IMR-90 (cell line): ENCODE data around the gene AVPI1. TPM values are rescaled to one million over a fixed set of nuclear protein-coding genes. Genes with fewer than 3 reads are reported as not detected.

Source experiments
- ATAC-seq: fragments of 200-7000 bp; cut with Tn5 transposase; 2 replicates; pipeline ENCODE4 v1.9.1; 2020; ENCODE audit warnings: low read depth, mild to moderate bottlenecking, moderate library complexity
- BruUV-seq: library from RNA; stranded (reverse); fragments of 400-500 nt; replicated peaks from 2 replicates; lab custom pipeline; 2021; lab: Mats Ljungman, UMichigan
- CTCF ChIA-PET: fragments of 300-600 bp; formaldehyde crosslinking; extraction: SDS; loops from one replicate; lab custom pipeline; 2021; ENCODE audit warnings: antibody characterized with exemption; lab: Yijun Ruan, JAX
- POLR2A ChIA-PET: fragments of 300-600 bp; sonication (Branson Sonifier 250); formaldehyde crosslinking; loops from one replicate; lab custom pipeline; 2022; ENCODE audit warnings: antibody characterized with exemption; ENCODE audit not compliant: unreplicated experiment; lab: Charles Lee
- DNase-seq: peaks from one replicate; pipeline ENCODE4 v3.0.0; 2013
- H2AFZ ChIP-seq: replicated peaks from 2 replicates; pipeline ENCODE3; 2013; ENCODE audit warnings: low read length, mild to moderate bottlenecking; ENCODE audit not compliant: poor library complexity
- H2AK5ac ChIP-seq: 2 replicates; pipeline ENCODE4 v1.6.1; 2013; ENCODE audit warnings: low read depth, low read length, inconsistent platforms
- H2AK9ac ChIP-seq: replicated peaks from 2 replicates; pipeline ENCODE3; 2013; ENCODE audit warnings: mild to moderate bottlenecking, low read depth, low read length, moderate library complexity; ENCODE audit not compliant: poor library complexity
- H2BK120ac ChIP-seq: 2 replicates; pipeline ENCODE4 v1.6.1; 2013; ENCODE audit warnings: low read depth, low read length, inconsistent platforms
- H2BK15ac ChIP-seq: 3 replicates; pipeline ENCODE4 v1.6.1; 2013; ENCODE audit warnings: low read depth, low read length, inconsistent platforms
- H2BK20ac ChIP-seq: 2 replicates; pipeline ENCODE4 v1.6.1; 2013; ENCODE audit warnings: low read depth, mild to moderate bottlenecking, inconsistent platforms, low read length, moderate library complexity
- H2BK5ac ChIP-seq: 2 replicates; pipeline ENCODE4 v1.6.1; 2013; ENCODE audit warnings: mild to moderate bottlenecking, low read depth, low read length, inconsistent platforms; ENCODE audit not compliant: poor library complexity, severe bottlenecking
- H3K14ac ChIP-seq: replicated peaks from 2 replicates; pipeline ENCODE4 v1.6.1; 2013; ENCODE audit warnings: low read depth, low read length, inconsistent platforms
- H3K18ac ChIP-seq: 2 replicates; pipeline ENCODE4 v1.6.1; 2013; ENCODE audit warnings: low read depth, low read length, control low read depth
- H3K23ac ChIP-seq: 2 replicates; pipeline ENCODE4 v1.6.1; 2013; ENCODE audit warnings: low read depth, low read length, inconsistent platforms
- H3K27ac ChIP-seq: 2 replicates; pipeline ENCODE4 v1.5.1; 2013; ENCODE audit warnings: mild to moderate bottlenecking, control low read depth, low read length; ENCODE audit not compliant: insufficient read depth
- H3K27me3 ChIP-seq: 2 replicates; pipeline ENCODE4 v1.6.1; 2013; ENCODE audit warnings: low read length; ENCODE audit not compliant: control insufficient read depth, insufficient read depth
- H3K36me3 ChIP-seq: 2 replicates; pipeline ENCODE4 v1.6.1; 2013; ENCODE audit warnings: low read length, mixed read lengths; ENCODE audit not compliant: control insufficient read depth, insufficient read depth
- H3K4ac ChIP-seq: 2 replicates; pipeline ENCODE4 v1.6.1; 2013; ENCODE audit warnings: low read depth, low read length, inconsistent platforms
- H3K4me1 ChIP-seq: 2 replicates; pipeline ENCODE4 v1.6.1; 2013; ENCODE audit warnings: low read length, mixed read lengths; ENCODE audit not compliant: control insufficient read depth, insufficient read depth
- H3K4me2 ChIP-seq: 2 replicates; pipeline ENCODE4 v1.6.1; 2013; ENCODE audit warnings: low read depth, mild to moderate bottlenecking, control low read depth, low read length, moderate library complexity
- H3K4me3 ChIP-seq: 2 replicates; pipeline ENCODE4 v1.5.1; 2013; ENCODE audit warnings: low read depth, mild to moderate bottlenecking, control low read depth, low read length, moderate library complexity; ENCODE audit not compliant: insufficient read depth
- H3K56ac ChIP-seq: 2 replicates; pipeline ENCODE4 v1.6.1; 2013; ENCODE audit warnings: low read length, inconsistent platforms; ENCODE audit not compliant: insufficient read depth; ENCODE audit errors: extremely low read depth
- H3K79me1 ChIP-seq, 2 experiments: 2 replicates each; pipeline ENCODE4 v1.6.1; 2013; ENCODE audit warnings: low read length in 2 of 2, inconsistent platforms in 1 of 2, low read depth in 1 of 2
- H3K9ac ChIP-seq: 2 replicates; pipeline ENCODE4 v1.6.1; 2013; ENCODE audit warnings: low read depth, low read length, control low read depth
- H3K9me1 ChIP-seq: 2 replicates; pipeline ENCODE4 v1.6.1; 2013; ENCODE audit warnings: low read length, inconsistent platforms; ENCODE audit not compliant: insufficient read depth
- H3K9me3 ChIP-seq: 2 replicates; pipeline ENCODE4 v1.6.1; 2013; ENCODE audit warnings: low read length; ENCODE audit not compliant: control insufficient read depth, insufficient read depth
- H4K20me1 ChIP-seq: 2 replicates; pipeline ENCODE4 v1.6.1; 2013; ENCODE audit warnings: low read length, inconsistent platforms; ENCODE audit not compliant: insufficient read depth
- H4K5ac ChIP-seq: 2 replicates; pipeline ENCODE4 v1.6.1; 2013; ENCODE audit warnings: mild to moderate bottlenecking, low read depth, low read length, control low read depth
- H4K8ac ChIP-seq, 2 experiments: 2 replicates each; pipeline ENCODE4 v1.6.1; 2013; ENCODE audit warnings: low read depth in 2 of 2, low read length in 2 of 2, control low read depth in 1 of 2, inconsistent platforms in 1 of 2
- H4K91ac ChIP-seq: 2 replicates; pipeline ENCODE4 v1.6.1; 2013; ENCODE audit warnings: low read depth, low read length, inconsistent platforms; ENCODE audit not compliant: insufficient read depth
- BHLHE40 ChIP-seq: fragments of 150-350 bp; IDR thresholded peaks from 2 replicates; pipeline ENCODE4 v1.6.1; 2016; ENCODE audit warnings: mild to moderate bottlenecking, low read depth, low read length
- MXI1 ChIP-seq: IDR thresholded peaks from 2 replicates; pipeline ENCODE4 v1.6.1; 2012; ENCODE audit warnings: low read depth, mild to moderate bottlenecking, low read length, moderate library complexity, borderline replicate concordance
- NFE2L2 ChIP-seq: fragments of 150-350 bp; IDR thresholded peaks from 2 replicates; pipeline ENCODE4 v1.6.1; 2016; ENCODE audit warnings: low read depth, mild to moderate bottlenecking, low read length
- POLR2A ChIP-seq: IDR thresholded peaks from 2 replicates; pipeline ENCODE4 v1.6.1; 2012; ENCODE audit warnings: mild to moderate bottlenecking, low read depth, low read length
- RAD21 ChIP-seq: IDR thresholded peaks from 2 replicates; pipeline ENCODE4 v1.6.1; 2012; ENCODE audit warnings: low read length, improper control_type of control experiment
- RCOR1 ChIP-seq: IDR thresholded peaks from 2 replicates; pipeline ENCODE4 v1.6.1; 2012; ENCODE audit warnings: mild to moderate bottlenecking, low read length, improper control_type of control experiment; ENCODE audit not compliant: insufficient replicate concordance
- RFX5 ChIP-seq: IDR thresholded peaks from 2 replicates; pipeline ENCODE4 v1.8.0; 2012; ENCODE audit warnings: low read depth, mild to moderate bottlenecking, low read length, moderate library complexity
- SMC3 ChIP-seq: fragments of 150-350 bp; IDR thresholded peaks from 2 replicates; pipeline ENCODE4 v1.6.1; 2016; ENCODE audit warnings: low read depth, mild to moderate bottlenecking, antibody characterized with exemption, low read length, moderate library complexity
- WGBS, 2 experiments: methylation state at CpG; one replicate each; pipeline versions ENCODE4 v1.1.5 to v1.1.7; 2013; ENCODE audit warnings: missing lambda C conversion rate in 2 of 2; ENCODE audit not compliant: insufficient read length in 1 of 2; ENCODE audit errors: extremely low coverage in 2 of 2; 5-methylcytosine and 5-hydroxymethylcytosine counted together
- dilution Hi-C: fragments of 300-500 bp; cut with HindIII; formaldehyde crosslinking; loops from one replicate; pipeline ENCODE4 v1.14.3; 2018; ENCODE audit warnings: low sequenced_read_pairs; ENCODE audit not compliant: unreplicated experiment
- in situ Hi-C: fragments of 300-500 bp; cut with MboI; formaldehyde crosslinking; loops from 3 replicates; pipeline ENCODE4 v1.14.3; 2019; ENCODE audit warnings: low sequenced_read_pairs, inconsistent platforms, mixed read lengths
- intact Hi-C: fragments of 100-400 bp; cut with micrococcal nuclease; formaldehyde crosslinking; loops from 2 replicates; pipeline ENCODE4 v1.10.0; 2022
- polyA plus RNA-seq, 3 experiments: library from polyadenylated mRNA; depleted of rRNA; stranded (reverse); fragments of >200 nt; gene quantifications; 2 replicates each; pipeline ENCODE4 v1.2.3, GENCODE V29; 2012; ENCODE audit warnings: low replicate concordance in 1 of 3
- total RNA-seq: library from RNA; depleted of rRNA; stranded (reverse); fragments of >200 nt; gene quantifications from 2 replicates; pipeline ENCODE4 v1.2.3, GENCODE V29; 2012
- TF ChIP-seq, protein P1 (sequence below): conservative IDR thresholded peaks from 2 replicates; pipeline ENCODE4 v1.5.1; 2012; ENCODE audit warnings: mild to moderate bottlenecking, low read depth, low read length, improper control_type of control experiment
- TF ChIP-seq, protein P2 (sequence below): fragments of 150-350 bp; IDR thresholded peaks from 2 replicates; pipeline ENCODE4 v1.6.1; 2016; ENCODE audit warnings: low read depth, mild to moderate bottlenecking, low read length, moderate library complexity, borderline replicate concordance

The AVPI1 gene
- total and polyA plus RNA-seq, 2 of the 4 experiments (the other 2 are of a cell fraction), result 26.7 to 29.8 TPM

DNA sequence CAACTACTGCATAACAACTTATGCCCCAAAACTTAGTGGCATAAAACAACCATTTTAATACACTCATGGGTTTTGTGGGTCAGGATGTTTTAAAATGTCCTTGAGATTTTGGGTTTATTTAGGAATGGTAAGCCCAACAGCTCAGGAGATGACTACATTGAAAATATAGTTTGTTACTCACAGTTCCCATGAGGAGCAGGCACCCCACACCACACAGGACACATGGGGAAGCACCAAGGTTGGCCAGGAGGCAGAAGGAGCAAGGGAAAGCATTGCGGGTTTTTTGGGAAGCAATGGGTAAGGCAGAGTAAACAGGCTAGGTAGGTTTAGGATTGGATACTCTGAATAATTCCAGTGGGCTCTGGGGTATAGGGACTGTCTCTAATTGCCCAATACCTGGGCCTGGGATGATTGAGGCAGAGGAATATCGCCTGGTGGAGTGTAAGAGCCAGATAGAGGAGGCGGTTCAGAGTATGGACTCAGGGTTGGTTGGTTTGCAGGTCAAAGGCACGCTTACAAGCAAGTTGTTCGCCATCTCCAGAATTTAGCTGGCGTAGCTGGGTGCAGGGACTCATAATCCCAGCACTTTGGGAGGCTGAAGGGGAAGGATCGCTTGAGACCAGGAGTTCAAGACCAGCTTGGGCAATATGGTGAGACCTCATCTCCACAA lies 16.5 kb upstream of the AVPI1 start:
- 93% methylated on average over 2 of the region's 7 CpGs; no CpG with 5 or more reads in 1 of the 2 experiments for WGBS, 2 experiments
- Histone ChIP-seq H3K4me1 (no peaks in the 10 kb centered on the region; the same call in 1 of the 2 replicates), H3K79me1 (no peaks in the 10 kb centered on the region), H4K20me1 (no peaks in the 10 kb centered on the region), H4K8ac (no peak overlapping the region), H2BK120ac (no peak overlapping the region), H3K9me3 (no peaks in the 10 kb centered on the region), H3K14ac (no peak overlapping the region), H3K18ac (no peak overlapping the region), H2BK5ac (no peak overlapping the region), H3K27me3 (no peaks in the 10 kb centered on the region), H2AK5ac (no peak overlapping the region), H2AFZ (no peak overlapping the region), H3K36me3 (no peaks in the 10 kb centered on the region), H4K5ac (no peak overlapping the region), H3K4ac (no peak overlapping the region), H3K23ac (no peak overlapping the region), H4K91ac (no peak overlapping the region), H2BK20ac (no peak overlapping the region), H3K9me1 (no peaks in the 10 kb centered on the region), H3K56ac (no peak overlapping the region), H2BK15ac (no peak overlapping the region), H2AK9ac (no peak overlapping the region), H3K4me3 (no peak overlapping the region), H3K9ac (no peak overlapping the region), H3K27ac (no peak overlapping the region), H3K4me2 (no peak overlapping the region)
- TF ChIP-seq POLR2A, result no peak
- no peak for TF ChIP-seq NFE2L2
- TF ChIP-seq, protein P1, sequence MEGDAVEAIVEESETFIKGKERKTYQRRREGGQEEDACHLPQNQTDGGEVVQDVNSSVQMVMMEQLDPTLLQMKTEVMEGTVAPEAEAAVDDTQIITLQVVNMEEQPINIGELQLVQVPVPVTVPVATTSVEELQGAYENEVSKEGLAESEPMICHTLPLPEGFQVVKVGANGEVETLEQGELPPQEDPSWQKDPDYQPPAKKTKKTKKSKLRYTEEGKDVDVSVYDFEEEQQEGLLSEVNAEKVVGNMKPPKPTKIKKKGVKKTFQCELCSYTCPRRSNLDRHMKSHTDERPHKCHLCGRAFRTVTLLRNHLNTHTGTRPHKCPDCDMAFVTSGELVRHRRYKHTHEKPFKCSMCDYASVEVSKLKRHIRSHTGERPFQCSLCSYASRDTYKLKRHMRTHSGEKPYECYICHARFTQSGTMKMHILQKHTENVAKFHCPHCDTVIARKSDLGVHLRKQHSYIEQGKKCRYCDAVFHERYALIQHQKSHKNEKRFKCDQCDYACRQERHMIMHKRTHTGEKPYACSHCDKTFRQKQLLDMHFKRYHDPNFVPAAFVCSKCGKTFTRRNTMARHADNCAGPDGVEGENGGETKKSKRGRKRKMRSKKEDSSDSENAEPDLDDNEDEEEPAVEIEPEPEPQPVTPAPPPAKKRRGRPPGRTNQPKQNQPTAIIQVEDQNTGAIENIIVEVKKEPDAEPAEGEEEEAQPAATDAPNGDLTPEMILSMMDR, result no peak
- TF ChIP-seq, protein P2, sequence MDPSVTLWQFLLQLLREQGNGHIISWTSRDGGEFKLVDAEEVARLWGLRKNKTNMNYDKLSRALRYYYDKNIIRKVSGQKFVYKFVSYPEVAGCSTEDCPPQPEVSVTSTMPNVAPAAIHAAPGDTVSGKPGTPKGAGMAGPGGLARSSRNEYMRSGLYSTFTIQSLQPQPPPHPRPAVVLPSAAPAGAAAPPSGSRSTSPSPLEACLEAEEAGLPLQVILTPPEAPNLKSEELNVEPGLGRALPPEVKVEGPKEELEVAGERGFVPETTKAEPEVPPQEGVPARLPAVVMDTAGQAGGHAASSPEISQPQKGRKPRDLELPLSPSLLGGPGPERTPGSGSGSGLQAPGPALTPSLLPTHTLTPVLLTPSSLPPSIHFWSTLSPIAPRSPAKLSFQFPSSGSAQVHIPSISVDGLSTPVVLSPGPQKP, result no peak
- no peak for TF ChIP-seq SMC3
- no peak for TF ChIP-seq MXI1
- no peak for TF ChIP-seq RFX5
- no peak for TF ChIP-seq RCOR1
- no peak for TF ChIP-seq BHLHE40
- no peak for TF ChIP-seq RAD21
- ChIA-PET CTCF (interaction anchor here (1.3 to 1.6 kb wide), 3 partner anchors 10 to 33 kb away, joined by 3 to 4 read pairs (median 3); partner anchors contain the start of genes MARVELD1 and ZFYVE27), POLR2A (no interaction called here)
- BruUV-seq, result no TSS peak
- intact Hi-C loops (no loop called here), dilution Hi-C loops (no loop called here), in situ Hi-C loops (no loop called here)
- no peak for DNase-seq
- no peak for ATAC-seq
